Measurements from ENCODE around the gene PSMD13. TPM values are rescaled to one million over a fixed set of nuclear protein-coding genes. Genes with fewer than 3 reads are reported as not detected.
A peak's percentile ranks its signal among the peaks of the same experiment; 100 is the strongest.

Gene PSMD13
- polyA plus RNA-seq, 3 donors = 123 to 167 (median 143) TPM

GRCh38 chr11:200224-201003 lies 36.4 kb upstream of the PSMD13 start:
- no peak for DNase-seq

GRCh38 chr11:201966-202365 lies 34.8 kb upstream of the PSMD13 start:
- no peak for DNase-seq

- DNase-seq = no peak
Measured at GRCh38 chr11:202490-202889, 34.3 kb upstream of the PSMD13 start.

GRCh38 chr11:203056-203944 lies 33.5 kb upstream of the PSMD13 start:
- DNase-seq = no peak

GRCh38 chr11:203945-204586 lies 32.7 kb upstream of the PSMD13 start:
- no peak for DNase-seq

- no peak for DNase-seq
Measured at GRCh38 chr11:204587-205109, 32.1 kb upstream of the PSMD13 start.

- DNase-seq = no peak
Measured at GRCh38 chr11:205221-206001, 31.4 kb upstream of the PSMD13 start.

- DNase-seq = no peak
Measured at GRCh38 chr11:206002-206384, 30.8 kb upstream of the PSMD13 start.

- DNase-seq = no peak
Measured at GRCh38 chr11:206526-207207, 30.1 kb upstream of the PSMD13 start.

GRCh38 chr11:207208-207862 lies 29.4 kb upstream of the PSMD13 start, which contains the start of the genes BET1L and RIC8A:
Gene BET1L, minus strand, starts transcription at chr11:207399. Its CDS starts 78 bp downstream, at chr11:207321.
Gene RIC8A, plus strand, starts transcription at chr11:207708. Its CDS starts 1,147 bp downstream, at chr11:208855.
- peak; percentile 96 for DNase-seq

- peak; percentile 35 for DNase-seq
Measured at GRCh38 chr11:207863-208180, 29.0 kb upstream of the PSMD13 start.

- peak; percentile 89 for DNase-seq
Measured at GRCh38 chr11:208181-208916, 28.4 kb upstream of the PSMD13 start.

GRCh38 chr11:208917-209260 lies 27.9 kb upstream of the PSMD13 start:
- no peak for DNase-seq

GRCh38 chr11:209275-210121 lies 27.3 kb upstream of the PSMD13 start:
- no peak for DNase-seq

- no peak for DNase-seq
Measured at GRCh38 chr11:210122-210802, 26.5 kb upstream of the PSMD13 start.

- no peak for DNase-seq
Measured at GRCh38 chr11:210803-211180, 26.0 kb upstream of the PSMD13 start.

- DNase-seq = no peak
Measured at GRCh38 chr11:211295-211694, 25.5 kb upstream of the PSMD13 start.

GRCh38 chr11:211741-212140 lies 25.0 kb upstream of the PSMD13 start:
- no peak for DNase-seq

Measured in renal pelvis (tissue), 4 donors.